Measurements from ENCODE around the gene ITGB4.
A peak's percentile ranks its signal among the peaks of the same experiment; 100 is the strongest.
"Not testable (repeated sequence)": the region's sequence is repeated elsewhere in the genome, so short reads cannot be mapped to it uniquely, and the experiment has no call there.

Gene ITGB4

GRCh38 chr17:75757086-75757681, 35.9 kb downstream of the ITGB4 start:
- Mint-ChIP-seq H3K36me3 (peaks cover 1% of the 10 kb centered on the region), H3K4me3 (no peak overlapping the region), H3K9me3 (no peaks in the 10 kb centered on the region), H3K4me1 (peaks cover 8% of the 10 kb centered on the region), H3K27ac (no peak overlapping the region), H3K27me3 (peaks cover 2% of the 10 kb centered on the region)
- no peak for ATAC-seq (ENCODE audit: low read depth)
- DNase-seq (ENCODE audit: low spot score in 2 of 2), result no peak

- peaks cover 10% of the 10 kb centered on the region for H3K4me1 Mint-ChIP-seq
- ATAC-seq (ENCODE audit: low read depth) (no peak), DNase-seq (ENCODE audit: low spot score in 2 of 2) (no peak)
- H3K36me3 Mint-ChIP-seq, result peaks cover 1% of the 10 kb centered on the region
- no peaks in the 10 kb centered on the region for H3K9me3 Mint-ChIP-seq
- peaks cover 2% of the 10 kb centered on the region for H3K27me3 Mint-ChIP-seq
- no peak overlapping the region for H3K27ac Mint-ChIP-seq
- no peak overlapping the region for H3K4me3 Mint-ChIP-seq
Observed at GRCh38 chr17:75758131-75758905, 37.1 kb downstream of the ITGB4 start.

DNA sequence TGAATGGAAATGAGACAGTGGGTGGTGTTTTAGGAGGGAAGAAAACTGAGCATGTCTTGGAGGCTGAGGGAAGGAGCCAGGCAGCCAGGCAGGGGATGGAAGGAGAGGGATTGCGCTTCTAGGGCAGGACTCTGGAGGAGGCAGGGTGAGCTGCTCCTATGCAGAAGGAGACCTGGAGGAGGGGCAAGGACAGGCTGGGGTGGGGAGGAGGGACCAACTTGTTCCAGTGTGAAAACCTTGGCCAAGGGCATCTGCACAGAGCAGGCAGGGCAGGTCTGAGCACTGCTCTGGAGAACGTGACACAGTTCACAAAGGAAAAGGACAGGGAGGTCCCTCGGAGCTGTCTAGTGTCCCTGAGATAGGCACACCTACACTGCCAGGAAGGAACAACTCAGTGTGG, 38.2 kb downstream of the ITGB4 start:
- Mint-ChIP-seq H3K36me3 (peaks cover 1% of the 10 kb centered on the region), H3K4me1 (peaks cover 11% of the 10 kb centered on the region), H3K27me3 (peaks cover 2% of the 10 kb centered on the region), H3K4me3 (no peak overlapping the region), H3K9me3 (no peaks in the 10 kb centered on the region), H3K27ac (no peak overlapping the region)
- no peak for ATAC-seq (ENCODE audit: low read depth)
- no peak for DNase-seq (ENCODE audit: low spot score in 2 of 2)

GRCh38 chr17:75759978-75760640, 38.9 kb downstream of the ITGB4 start:
- not testable (repeated sequence) for ATAC-seq (ENCODE audit: low read depth); H3K9me3 Mint-ChIP-seq; H3K36me3 Mint-ChIP-seq; H3K27ac Mint-ChIP-seq; H3K27me3 Mint-ChIP-seq; H3K4me3 Mint-ChIP-seq; H3K4me1 Mint-ChIP-seq; DNase-seq (ENCODE audit: low spot score in 2 of 2)

GRCh38 chr17:75762513-75763268, 41.4 kb downstream of the ITGB4 start:
- no peaks in the 10 kb centered on the region for H3K9me3 Mint-ChIP-seq
- H3K27me3 Mint-ChIP-seq, result no peaks in the 10 kb centered on the region
- no peak overlapping the region for H3K27ac Mint-ChIP-seq
- peak overlapping the region; percentile 52 for H3K4me3 Mint-ChIP-seq
- ATAC-seq (ENCODE audit: low read depth), result no peak
- H3K36me3 Mint-ChIP-seq, result peaks cover 1% of the 10 kb centered on the region
- DNase-seq (ENCODE audit: low spot score in 2 of 2), result no peak
- H3K4me1 Mint-ChIP-seq, result peaks cover 6% of the 10 kb centered on the region

DNA sequence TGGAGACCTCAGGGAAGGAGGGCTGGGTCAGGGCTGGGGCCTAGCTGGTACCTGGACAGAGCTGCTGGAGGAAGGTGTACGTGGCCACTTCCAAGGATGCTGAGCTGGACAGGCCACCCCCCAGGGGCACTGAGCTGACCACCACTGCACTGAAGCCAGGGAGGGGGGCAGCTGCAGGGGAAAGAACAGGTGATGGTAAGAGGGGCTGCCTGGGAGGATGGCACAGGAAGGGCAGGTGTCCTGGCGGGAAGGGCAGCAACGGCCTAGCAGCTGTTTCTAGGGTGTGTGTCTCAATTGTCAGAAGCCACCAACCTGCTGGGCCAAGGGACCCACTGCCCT, 42.0 kb downstream of the ITGB4 start:
- H3K9me3 Mint-ChIP-seq, result no peaks in the 10 kb centered on the region

DNA sequence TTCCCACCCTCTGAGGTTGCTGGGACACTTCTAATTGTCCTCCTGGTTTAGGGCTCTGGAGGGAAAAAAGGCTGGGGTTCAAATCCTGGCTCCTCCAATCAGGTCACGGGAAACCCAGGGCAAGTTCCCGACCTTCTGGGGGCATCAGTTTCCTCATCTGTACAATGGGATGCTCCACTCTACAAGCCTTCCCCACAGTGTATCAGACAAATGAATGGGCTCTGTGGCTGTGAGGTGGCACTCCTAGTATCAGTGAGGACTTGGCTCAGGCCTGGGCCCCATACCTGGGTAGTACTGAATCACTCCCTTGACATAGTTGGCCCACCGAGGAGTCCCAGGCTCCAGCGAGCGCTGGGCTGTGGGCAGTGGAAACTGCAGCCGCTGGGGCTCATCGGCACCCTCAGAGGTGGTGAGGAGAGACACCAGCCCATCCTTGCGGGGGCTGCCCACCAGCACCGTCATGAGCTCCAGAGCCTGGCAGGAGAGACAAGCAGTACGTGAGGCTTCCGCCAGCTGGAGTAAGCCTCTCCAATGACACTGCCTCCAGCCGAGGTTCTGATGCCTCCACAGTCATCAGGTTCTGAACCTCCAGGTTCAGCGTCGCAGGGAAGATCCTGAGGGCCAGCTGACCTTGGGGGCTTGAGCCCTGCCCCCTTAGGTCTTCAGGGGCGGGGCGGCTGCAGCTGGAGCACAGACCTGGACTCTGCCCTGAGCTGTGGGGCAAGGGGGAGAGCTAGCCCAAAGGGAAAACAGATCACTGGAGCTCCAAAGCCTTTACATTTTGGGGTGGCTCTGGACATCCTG, 42.6 kb downstream of the ITGB4 start:
- peak overlapping the region; percentile 41 for H3K27ac Mint-ChIP-seq

More for the DNA sequence above, 42.0 kb downstream of the ITGB4 start:
- Mint-ChIP-seq H3K36me3 (peaks cover 1% of the 10 kb centered on the region), H3K27ac (no peak overlapping the region), H3K4me1 (peaks cover 6% of the 10 kb centered on the region), H3K27me3 (no peaks in the 10 kb centered on the region), H3K4me3 (peak overlapping the region; percentile 30)
- no peak for ATAC-seq (ENCODE audit: low read depth)
- DNase-seq (ENCODE audit: low spot score in 2 of 2), result no peak

DNA sequence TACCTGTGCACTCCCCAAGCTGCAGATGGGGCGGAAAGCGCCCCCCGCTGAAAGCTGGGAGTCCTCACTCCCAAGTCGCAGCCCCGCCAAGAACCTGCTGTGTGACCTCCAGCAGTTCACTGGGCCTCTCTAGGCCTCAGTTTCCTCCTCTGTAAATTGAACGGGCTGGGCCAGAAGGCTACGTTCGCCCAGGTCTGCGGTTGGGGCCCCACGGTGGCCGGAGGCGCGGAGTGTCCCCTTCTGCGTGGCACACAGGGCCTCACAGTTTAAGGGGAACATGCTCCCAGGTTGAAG, 43.1 kb downstream of the ITGB4 start:
- Mint-ChIP-seq H3K4me3 (peak overlapping the region; percentile 85), H3K27ac (peak overlapping the region; percentile 41), H3K36me3 (no peaks in the 10 kb centered on the region), H3K4me1 (peaks cover 6% of the 10 kb centered on the region), H3K9me3 (no peaks in the 10 kb centered on the region), H3K27me3 (no peaks in the 10 kb centered on the region)
- ATAC-seq (ENCODE audit: low read depth), result no peak
- DNase-seq (ENCODE audit: low spot score in 2 of 2), result no peak

More for the DNA sequence above, 42.6 kb downstream of the ITGB4 start:
- no peak for ATAC-seq (ENCODE audit: low read depth)
- DNase-seq (ENCODE audit: low spot score in 2 of 2), result no peak
- H3K36me3 Mint-ChIP-seq, result no peaks in the 10 kb centered on the region
- H3K27me3 Mint-ChIP-seq, result no peaks in the 10 kb centered on the region
- no peaks in the 10 kb centered on the region for H3K9me3 Mint-ChIP-seq
- H3K4me3 Mint-ChIP-seq, result peak overlapping the region; percentile 85
- peaks cover 6% of the 10 kb centered on the region for H3K4me1 Mint-ChIP-seq

- H3K27me3 Mint-ChIP-seq, result no peaks in the 10 kb centered on the region
- peaks cover 6% of the 10 kb centered on the region for H3K4me1 Mint-ChIP-seq
- H3K9me3 Mint-ChIP-seq, result no peaks in the 10 kb centered on the region
- ATAC-seq (ENCODE audit: low read depth) (peak; percentile 95), DNase-seq (ENCODE audit: low spot score in 2 of 2) (peak; percentile 73)
- peak within 1 kb of the TSS; percentile 41 for H3K27ac Mint-ChIP-seq
- peak within 1 kb of the TSS; percentile 85 for H3K4me3 Mint-ChIP-seq
- H3K36me3 Mint-ChIP-seq, result no peaks in the 10 kb centered on the region
Observed at GRCh38 chr17:75764711-75765421, 43.6 kb downstream of the ITGB4 start, which contains the start of gene GALK1. Gene GALK1 (minus strand): TSS chr17:75765192. CDS start chr17:75765136, 56 bp downstream.

DNA sequence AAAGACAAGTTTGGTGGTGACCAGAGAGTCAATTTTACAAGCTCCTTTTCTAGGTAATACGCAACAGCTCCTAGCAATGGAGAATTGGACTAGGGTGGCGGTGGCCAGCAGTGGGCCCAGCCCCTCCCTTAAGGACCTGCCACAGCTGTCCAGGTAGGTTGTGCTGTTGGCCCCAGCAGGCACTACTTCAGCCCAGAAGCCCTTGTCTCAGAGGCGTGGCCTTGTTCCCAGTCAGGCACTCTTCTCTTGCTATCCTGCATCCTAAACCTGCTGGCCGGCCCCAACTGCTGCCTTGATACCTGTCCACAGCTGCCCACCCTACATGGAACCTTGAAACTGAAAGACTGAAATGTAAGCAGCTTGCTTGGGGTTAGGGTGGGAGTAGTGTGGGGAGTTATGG, 44.7 kb downstream of the ITGB4 start:
- H3K4me3 Mint-ChIP-seq, result peak overlapping the region; percentile 85
- H3K27me3 Mint-ChIP-seq, result no peaks in the 10 kb centered on the region
- H3K27ac Mint-ChIP-seq, result no peak overlapping the region
- peaks cover 6% of the 10 kb centered on the region for H3K4me1 Mint-ChIP-seq
- ATAC-seq (ENCODE audit: low read depth) (no peak), DNase-seq (ENCODE audit: low spot score in 2 of 2) (no peak)
- H3K36me3 Mint-ChIP-seq, result no peaks in the 10 kb centered on the region
- no peaks in the 10 kb centered on the region for H3K9me3 Mint-ChIP-seq

- DNase-seq (ENCODE audit: low spot score in 2 of 2), result no peak
- Mint-ChIP-seq H3K27ac (no peak overlapping the region), H3K4me3 (no peak overlapping the region)
Observed at GRCh38 chr17:75767881-75768280, 46.6 kb downstream of the ITGB4 start.

GRCh38 chr17:75769536-75769935, 48.3 kb downstream of the ITGB4 start:
- Mint-ChIP-seq H3K9me3 (no peaks in the 10 kb centered on the region), H3K27ac (no peak overlapping the region), H3K4me1 (peaks cover 6% of the 10 kb centered on the region), H3K4me3 (no peak overlapping the region), H3K36me3 (no peaks in the 10 kb centered on the region), H3K27me3 (no peaks in the 10 kb centered on the region)
- ATAC-seq (ENCODE audit: low read depth) (no peak), DNase-seq (ENCODE audit: low spot score in 2 of 2) (no peak)

More at GRCh38 chr17:75767881-75768280, 46.6 kb downstream of the ITGB4 start:
- no peaks in the 10 kb centered on the region for H3K36me3 Mint-ChIP-seq
- no peaks in the 10 kb centered on the region for H3K9me3 Mint-ChIP-seq
- ATAC-seq (ENCODE audit: low read depth), result no peak
- peaks cover 6% of the 10 kb centered on the region for H3K4me1 Mint-ChIP-seq
- no peaks in the 10 kb centered on the region for H3K27me3 Mint-ChIP-seq
